OCI-LY1 (cell line): ENCODE measurements around the gene ANKRD39.

Source experiments
- EZH2 ChIP-seq: fragments of 200-600 bp; sonication (generic), shearing (Covaris generic); IDR thresholded peaks from 2 replicates; pipeline ENCODE4 v1.8.0; 2017; ENCODE audit warnings: borderline replicate concordance, mixed run types, mild to moderate bottlenecking, antibody characterized with exemption, low read length, moderate library complexity, mixed read lengths
- TF ChIP-seq, protein P1 (sequence below): fragments of 200-600 bp; sonication (generic), shearing (Covaris generic); IDR thresholded peaks from 2 replicates; pipeline ENCODE4 v1.5.1; 2017; ENCODE audit warnings: mild to moderate bottlenecking, antibody characterized with exemption, low read length, moderate library complexity, mixed read lengths

DNA sequence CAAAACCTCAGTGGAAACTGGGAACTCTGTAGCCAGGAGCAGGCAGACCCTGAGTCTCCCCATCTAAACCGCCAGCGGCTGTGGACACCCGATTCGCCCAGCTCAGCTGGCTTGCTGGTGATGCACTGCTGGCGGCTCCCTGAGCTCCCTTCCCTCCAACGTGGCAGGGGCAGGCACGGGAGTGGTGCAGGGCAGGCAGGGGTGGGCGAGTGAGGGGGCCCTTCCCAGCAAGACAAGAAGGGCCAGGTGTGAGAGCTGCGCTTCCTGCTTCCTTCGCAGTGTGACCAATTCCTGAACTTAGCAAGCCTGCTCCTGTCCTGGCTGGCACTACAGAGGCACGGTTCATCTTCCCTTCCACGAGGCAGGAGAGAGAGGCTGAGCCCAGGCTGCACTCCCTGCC, 24.4 kb upstream of the ANKRD39 start:
- TF ChIP-seq, protein P1, sequence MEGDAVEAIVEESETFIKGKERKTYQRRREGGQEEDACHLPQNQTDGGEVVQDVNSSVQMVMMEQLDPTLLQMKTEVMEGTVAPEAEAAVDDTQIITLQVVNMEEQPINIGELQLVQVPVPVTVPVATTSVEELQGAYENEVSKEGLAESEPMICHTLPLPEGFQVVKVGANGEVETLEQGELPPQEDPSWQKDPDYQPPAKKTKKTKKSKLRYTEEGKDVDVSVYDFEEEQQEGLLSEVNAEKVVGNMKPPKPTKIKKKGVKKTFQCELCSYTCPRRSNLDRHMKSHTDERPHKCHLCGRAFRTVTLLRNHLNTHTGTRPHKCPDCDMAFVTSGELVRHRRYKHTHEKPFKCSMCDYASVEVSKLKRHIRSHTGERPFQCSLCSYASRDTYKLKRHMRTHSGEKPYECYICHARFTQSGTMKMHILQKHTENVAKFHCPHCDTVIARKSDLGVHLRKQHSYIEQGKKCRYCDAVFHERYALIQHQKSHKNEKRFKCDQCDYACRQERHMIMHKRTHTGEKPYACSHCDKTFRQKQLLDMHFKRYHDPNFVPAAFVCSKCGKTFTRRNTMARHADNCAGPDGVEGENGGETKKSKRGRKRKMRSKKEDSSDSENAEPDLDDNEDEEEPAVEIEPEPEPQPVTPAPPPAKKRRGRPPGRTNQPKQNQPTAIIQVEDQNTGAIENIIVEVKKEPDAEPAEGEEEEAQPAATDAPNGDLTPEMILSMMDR, result no peak
- TF ChIP-seq EZH2, result no peak
